Right kidney (tissue), 1 donor: ENCODE measurements around the gene SSU72.
"Not testable (repeated sequence)": the region's sequence is repeated elsewhere in the genome, so short reads cannot be mapped to it uniquely, and the experiment has no call there.

Experiments
- DNase-seq: peaks from one replicate; pipeline ENCODE4 v3.0.0-alpha.2; 2016

The SSU72 gene

GRCh38 chr1:1505801-1506200 lies 68.9 kb downstream of the SSU72 start:
- DNase-seq, result not testable (repeated sequence)

GRCh38 chr1:1505366-1505798 lies 69.3 kb downstream of the SSU72 start:
- not testable (repeated sequence) for DNase-seq

GRCh38 chr1:1504777-1505365 lies 69.8 kb downstream of the SSU72 start:
- peak; percentile 73 for DNase-seq

- DNase-seq, result not testable (repeated sequence)
Measured at GRCh38 chr1:1495461-1495975, 79.1 kb downstream of the SSU72 start.

- not testable (repeated sequence) for DNase-seq
Measured at GRCh38 chr1:1494311-1494710, 80.4 kb downstream of the SSU72 start.
